GM18907 (cell line): ENCODE data around the gene PARN.
"Not testable (repeated sequence)": the region's sequence is repeated elsewhere in the genome, so short reads cannot be mapped to it uniquely, and the experiment has no call there.

Experiments
- ATAC-seq: cut with Tn5 transposase; IDR thresholded peaks from one replicate; pipeline ENCODE4 v1.9.1; 2021; ENCODE audit warnings: mild to moderate bottlenecking, moderate library complexity; ENCODE audit not compliant: unreplicated experiment

PARN gene

DNA sequence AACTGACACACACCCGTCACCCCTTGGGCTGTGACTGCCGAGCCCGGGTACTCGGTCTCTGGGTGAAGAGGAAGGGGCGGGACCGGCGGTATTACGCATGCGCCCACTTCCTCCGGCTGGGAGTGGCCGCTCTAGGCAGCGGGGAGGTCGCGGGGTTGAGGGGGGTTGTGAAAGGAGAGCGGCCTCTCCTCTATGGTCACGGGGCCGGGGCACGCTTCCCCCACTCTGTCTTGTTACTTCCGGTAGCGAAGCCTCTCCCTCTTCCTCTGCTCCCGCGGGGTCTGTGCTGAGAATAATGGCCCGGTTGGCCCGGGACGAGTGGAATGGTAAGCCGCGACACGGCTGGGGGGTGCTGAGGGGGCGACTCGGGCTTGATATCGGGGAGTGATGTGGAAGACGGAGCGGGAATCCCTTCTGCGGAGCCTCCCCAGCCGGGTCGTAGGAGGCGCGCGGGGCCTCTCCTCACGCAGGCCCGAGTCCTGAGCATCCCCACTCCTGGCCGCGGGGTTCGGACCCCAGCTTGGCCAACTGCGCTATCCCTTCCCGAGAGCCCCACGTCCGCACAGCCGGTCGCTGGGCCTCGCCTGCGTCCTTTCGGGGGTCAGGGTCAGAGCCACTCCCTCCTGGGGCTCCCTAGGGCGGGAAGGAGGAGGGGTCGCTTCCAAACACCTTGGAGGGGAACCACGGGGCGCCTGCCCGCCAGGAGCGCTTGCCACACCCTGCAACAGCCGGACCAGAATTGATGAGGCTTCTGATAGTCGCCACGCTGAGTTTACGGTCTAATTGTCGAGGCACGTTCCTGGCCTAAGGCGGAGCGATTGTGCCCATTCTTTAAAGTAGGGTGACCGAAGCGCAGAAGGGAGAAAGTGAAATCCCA lies 2.9 kb upstream of the PARN start, which contains the start of gene BFAR:
TSS of gene BFAR (plus strand) at position 259 of the 877 bp plus-strand sequence. CDS start 11,396 bp downstream, outside the sequence.
- ATAC-seq = peak; percentile 80

DNA sequence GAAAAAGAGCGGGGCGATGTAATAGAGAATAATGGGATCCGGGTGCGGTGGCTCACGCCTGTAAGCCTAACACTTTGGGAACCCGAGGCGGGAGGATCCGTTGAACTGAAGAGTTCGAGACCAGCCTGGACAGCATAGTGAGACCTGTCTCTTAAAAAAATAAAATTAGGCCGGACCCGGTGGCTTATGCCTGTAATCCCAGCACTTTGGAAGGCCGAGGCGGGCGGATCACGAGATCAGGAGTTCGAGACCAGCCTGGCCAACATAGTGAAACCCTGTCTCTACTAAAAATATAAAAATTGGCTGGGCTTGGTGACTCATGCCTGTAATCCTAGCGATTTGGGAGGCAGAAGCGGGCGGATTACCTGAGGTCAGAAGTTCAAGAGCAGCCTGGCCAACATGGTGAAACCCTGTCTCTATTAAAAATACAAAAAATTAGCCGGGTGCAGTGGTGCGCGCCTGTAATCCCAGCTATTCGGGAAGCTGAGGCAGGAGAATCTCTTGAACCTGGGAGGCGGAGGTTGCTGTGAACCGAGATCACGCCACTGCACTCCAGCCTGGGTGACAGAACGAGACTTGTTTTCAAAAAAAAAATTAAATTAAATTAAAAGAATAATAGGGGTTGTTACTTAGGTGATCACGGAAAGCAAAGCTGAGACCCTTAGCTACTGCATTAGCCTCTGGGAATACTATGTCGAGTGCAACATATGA lies 715 bp upstream of the PARN start:
- ATAC-seq = not testable (repeated sequence)

DNA sequence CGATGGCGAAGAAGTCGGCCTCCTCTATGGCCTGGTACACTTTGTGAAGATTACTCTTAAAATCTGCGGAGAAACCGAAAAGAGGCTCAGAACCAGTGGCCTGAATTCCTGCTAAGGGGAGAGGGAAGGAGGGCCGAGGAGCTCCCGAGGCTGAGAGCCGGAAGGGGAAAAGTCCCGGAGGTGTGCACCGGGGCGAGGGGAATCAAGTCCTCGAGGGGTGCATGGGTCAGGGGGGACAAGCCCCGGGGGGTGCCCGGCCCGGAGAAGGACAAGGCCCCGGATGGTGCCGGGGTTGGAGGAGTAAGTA lies 495 bp downstream of the PARN start:
- ATAC-seq = peak; percentile 16

DNA sequence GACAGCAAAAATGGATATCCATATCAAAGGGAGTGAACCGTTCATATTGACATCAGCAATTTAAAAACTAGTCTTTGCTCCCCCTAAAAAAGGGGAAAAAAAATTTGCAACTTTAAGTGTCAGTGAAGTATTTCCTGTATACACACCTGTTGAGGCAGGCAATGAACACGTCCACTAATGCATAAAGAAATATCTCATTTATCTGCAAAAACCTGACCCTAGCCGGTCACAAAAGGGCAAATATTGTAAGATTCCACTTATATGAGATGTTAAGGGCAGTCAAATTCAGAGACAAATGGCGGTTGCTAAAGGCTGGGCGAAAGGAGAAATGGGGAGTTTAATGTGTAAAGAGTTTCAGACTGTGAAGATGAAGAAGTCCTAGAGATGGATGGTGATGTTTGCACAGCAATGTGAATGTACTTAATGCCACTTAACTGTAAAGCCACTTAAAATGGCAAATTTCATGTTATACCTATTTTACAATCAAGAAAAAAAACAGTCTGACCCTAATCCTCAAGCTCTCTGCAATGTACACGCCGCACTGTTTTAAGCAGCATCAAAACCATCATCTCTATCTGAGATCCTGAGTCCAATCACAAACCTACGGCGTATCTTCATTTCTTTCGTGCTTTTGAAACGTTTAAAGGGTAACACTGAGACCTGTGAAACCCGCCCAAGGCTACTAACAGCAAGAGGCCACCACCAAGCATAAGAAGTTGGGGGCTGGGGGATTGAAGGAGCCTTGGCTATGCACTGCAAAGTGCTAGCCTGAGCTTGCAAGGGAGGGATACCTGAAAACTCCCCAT lies 1.1 kb downstream of the PARN start:
- ATAC-seq = no peak

DNA sequence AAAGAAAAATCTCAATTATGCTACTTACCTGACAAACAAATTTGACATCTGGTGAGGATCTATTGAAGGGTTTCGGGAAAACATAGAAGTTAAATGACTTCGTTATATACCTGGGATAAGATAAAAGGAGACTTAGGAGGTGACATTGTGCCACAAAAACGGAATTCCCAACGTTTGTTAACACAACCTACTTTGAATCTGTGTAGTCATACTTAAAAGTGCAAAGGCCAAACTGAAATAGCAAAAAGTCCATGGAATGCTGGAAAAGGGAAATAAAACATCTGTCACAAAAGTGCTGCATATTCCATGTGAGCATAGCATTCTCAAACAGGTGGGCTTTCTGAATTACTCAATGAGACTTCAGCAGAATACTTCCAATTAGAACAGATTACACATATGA lies 3.0 kb downstream of the PARN start:
- no peak for ATAC-seq

DNA sequence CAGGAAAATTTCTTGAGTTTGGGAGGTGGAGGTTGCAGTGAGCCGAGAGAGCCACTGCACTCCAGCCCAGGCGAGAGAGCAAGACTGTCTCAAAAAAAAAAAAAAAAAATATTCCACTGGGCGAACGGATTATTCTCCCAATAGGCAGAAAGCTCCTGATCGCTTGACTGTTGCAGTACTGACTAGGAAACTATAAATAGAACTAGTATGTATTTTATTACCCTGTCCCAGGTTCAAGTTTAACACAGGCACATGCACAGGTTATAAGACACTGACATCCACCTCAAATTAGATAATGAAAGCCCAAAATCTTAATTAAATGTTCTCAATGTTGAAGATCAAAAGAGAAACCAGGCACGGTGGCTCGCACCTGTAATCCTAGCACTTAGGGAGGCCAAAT lies 11.5 kb downstream of the PARN start:
- no peak for ATAC-seq

DNA sequence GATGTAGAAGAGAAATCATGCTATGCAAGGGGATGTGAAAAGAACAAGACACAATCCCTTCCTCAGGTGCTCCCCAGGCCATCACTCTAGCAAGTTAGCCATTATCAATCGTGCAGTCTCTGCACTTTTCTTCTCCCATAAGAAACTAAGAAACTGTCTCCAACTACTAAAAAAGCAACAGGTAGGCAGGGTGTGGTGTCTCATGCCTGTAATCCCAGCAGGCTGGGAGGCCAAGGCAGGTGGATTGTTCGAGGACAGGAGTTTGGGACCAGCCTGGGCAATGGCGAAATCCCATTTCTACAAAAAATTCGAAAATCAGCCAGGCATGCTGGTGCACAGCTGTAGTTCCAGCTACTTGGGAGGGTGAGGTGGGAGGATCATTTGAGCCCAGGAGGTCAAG lies 13.8 kb downstream of the PARN start:
- no peak for ATAC-seq

DNA sequence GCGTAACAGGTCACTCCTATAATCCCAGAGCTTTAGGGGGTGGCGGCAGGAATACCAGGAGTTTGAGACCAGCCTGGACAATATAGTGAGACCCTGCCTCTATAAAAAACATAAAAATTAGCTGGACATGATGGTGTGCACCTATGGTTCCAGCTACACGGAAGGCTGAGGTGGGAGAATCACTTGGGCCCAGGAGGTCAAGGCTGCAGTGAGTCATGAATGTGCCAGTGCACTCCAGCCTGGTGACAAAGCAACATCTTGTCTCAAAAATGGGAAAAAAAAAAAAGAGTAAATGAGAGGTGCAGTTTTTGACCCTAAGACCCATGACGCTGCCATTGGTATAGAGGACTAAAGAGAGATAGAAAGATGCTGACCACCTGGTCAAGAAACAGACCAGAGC lies 16.1 kb downstream of the PARN start:
- no peak for ATAC-seq

DNA sequence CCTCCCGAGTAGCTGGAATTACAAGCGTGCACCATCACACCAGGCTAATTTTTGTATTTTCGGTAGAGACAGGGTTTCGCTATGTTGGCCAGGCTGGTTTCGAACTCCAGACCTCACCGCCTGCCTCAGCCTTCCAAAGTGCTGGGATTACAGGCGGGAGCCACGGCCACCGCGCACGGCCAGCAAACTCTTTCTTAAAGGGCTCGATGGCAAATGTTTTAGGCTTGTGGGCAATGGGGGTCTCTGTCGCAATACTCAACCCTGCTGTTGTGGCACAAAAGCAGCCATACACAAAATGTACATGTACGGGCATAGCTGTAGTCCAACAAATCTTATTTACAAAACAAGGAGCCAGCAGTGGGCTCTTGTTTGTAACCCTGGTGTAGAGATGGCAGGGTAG lies 18.4 kb downstream of the PARN start:
- no peak for ATAC-seq

DNA sequence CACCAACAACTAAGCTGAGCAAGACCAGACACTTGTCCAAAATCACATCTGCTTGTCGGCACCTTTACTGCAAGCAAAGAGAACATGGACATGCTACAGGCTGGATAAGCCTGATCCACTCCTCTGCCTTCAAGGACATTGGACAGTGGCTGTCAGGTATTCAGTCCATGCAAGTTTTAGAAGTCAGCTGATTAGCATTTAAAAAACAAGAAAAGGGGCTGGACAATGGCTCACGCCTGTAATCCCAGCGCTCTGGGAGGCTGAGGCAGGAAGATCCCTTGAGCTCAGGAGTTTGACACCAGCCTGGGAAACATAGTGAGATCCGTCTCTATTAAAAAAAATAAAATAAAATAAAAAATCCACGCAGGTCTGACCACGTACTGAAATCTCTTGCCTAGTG lies 20.3 kb downstream of the PARN start:
- no peak for ATAC-seq

DNA sequence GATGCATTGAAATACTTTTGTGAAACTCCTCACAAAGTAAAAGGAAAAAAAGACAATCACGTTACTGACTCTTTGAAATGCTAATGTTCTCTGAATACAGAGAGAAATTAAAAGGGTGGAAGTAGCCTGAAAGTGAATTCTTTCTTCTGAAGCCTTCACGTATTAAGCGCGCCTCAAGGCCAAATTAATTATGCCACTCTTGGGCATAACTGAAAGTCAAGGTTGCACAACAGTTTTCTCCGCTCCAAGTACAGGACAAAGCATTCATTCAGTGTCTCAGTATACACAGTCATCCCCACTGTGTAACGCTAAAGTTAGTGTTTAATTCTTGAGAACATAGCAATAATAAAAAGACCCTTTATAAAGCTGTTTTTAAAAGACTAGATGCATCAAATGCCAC lies 21.5 kb downstream of the PARN start:
- ATAC-seq = peak; percentile 14

DNA sequence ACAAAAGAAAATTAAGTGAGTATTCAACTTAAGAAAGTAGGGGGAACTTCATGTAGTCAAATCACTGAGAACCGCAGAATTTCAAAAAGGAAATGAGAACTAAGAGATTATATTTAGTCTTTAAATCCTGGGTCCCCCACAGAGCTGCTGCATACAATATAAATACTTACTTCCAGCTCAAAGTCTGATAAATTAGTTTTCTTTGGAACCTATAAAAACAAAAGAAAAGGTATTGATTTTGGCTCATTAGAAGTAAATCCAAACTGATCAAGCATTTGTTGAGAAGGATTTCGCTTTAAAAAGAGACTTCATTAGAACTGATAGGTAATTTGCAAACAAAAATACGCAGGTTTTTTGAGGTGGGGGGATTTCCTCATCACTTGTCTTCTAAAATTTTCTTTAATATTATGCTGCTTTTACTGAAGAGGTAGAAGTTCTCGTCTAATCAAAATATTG lies 21.9 kb downstream of the PARN start:
- peak; percentile 63 for ATAC-seq

DNA sequence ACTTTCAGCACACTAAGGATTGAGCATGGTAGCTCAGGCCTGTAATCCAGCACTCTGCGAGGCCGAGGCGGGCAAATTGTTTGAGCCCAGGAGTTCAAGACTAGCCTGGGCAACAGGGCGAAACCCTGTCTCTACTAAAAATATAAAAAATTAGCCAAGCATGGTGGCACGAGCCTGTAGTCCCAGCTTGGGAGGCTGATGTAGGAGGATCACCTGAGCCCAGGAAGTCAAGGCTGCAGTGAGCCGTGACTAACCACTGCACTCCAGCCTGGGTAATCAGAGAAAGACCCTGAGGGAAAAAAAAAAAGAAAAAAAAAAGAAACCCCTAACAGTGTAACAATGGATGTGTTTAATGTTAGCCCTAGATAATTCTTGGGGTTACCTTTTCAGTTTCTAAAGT lies 24.0 kb downstream of the PARN start:
- peak; percentile 37 for ATAC-seq

DNA sequence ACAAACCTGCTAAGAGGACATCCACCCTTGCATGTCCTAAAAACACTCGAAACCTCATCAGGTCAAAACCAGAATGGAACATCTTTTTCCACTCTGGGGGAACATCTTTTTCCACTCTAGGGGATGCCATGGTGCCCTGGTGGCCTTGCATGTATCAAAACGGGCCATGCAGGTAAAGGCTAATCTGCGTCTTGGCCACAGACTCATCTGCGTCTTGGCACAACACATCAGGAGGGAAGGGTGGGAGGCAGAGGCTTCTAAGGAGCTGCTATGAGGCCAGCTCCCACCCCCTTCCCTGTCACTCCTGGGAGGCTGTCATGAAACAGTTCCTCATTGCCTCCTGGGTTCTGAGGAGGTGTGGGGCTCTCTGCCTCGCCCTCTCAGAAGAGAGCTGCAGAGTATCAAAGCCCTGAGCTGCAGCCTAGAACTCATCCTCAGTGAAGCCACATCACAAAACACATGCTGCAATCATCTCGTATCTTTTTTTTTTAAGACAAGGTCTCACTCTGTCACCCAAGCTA lies 27.6 kb downstream of the PARN start:
- ATAC-seq = no peak

DNA sequence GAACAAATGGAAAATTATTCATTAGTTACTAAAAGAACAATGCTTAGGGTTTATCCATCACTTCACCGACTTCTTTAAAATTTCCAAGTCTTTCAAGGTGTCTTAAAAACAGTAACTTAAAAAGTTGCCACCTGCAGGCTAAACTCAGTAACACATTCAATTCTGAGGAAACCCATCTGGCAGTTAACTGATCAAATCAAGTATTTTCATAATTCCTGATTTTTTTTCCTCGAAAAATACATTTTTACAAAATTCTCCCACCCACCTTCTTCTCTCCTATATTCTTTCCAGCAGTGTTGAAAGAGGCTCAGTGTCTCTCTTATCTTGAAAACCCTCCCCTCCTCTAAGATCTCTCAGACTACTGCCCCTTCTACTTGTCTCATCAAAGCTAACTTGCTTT lies 29.9 kb downstream of the PARN start:
- no peak for ATAC-seq

DNA sequence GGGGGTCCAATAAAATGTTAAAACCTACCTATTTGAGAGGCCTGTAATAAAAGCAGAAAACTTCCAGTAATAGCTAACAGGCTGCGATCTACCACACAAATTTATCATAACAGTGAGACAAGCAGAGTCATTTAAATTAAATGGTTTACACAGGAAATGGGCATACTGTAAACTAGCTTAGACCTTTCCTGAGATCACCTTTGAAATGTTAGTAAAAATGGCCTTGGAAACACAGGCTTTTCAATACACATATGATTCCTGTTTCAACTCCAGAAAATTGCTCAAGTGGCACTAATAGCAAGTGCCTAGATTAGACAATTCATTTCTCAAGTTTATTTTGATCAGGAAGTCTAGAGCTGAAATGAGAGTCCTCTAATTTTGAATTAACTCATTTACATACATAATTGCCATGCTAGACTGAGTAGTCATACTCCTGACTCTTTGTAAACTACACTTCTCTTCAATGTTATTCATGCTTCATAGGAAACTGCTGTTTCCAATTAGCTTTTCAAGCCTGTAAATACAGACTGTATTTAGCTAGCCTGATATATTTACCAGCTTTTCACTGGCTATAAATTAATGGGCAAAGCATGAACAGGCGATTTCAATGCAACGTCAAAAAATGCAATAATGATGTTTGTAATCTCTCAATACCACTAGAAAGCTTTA lies 43.3 kb downstream of the PARN start:
- ATAC-seq = no peak

DNA sequence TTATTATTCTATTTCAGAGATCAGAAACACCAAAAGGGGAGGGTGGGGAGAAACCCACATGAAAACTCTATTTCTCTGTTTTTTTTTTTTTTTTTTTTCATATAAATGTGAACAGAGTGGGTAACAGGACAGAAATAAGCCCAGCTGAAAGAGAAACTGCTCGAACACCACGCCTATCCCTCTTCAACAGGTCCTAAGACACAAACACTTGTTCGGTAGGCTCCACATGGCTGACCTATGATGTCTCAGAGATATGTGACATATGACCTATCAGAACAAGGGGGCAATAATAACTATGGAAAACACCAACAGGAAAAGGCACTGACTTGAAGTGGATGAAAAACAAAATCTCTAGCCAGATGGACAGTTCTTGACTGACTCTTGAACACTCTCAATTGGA lies 44.8 kb downstream of the PARN start:
- ATAC-seq = no peak

DNA sequence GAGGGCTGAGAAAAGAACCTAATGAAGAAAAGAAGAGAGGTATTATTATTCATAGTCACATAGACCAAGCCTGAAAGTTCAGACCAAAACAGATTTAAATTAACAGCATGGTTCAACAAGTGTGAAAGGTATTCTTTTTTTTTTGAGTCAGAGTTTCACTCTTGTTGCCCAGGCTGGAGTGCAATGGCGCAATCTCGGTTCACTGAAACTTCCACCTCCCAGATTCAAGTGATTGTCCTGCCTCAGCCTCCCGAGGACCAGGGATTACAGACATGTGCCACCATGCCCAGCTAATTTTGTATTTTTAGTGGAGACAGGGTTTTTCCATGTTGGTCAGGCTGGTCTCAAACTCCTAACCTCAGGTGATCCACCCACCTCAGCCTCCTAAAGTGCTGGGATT lies 49.1 kb downstream of the PARN start:
- not testable (repeated sequence) for ATAC-seq

DNA sequence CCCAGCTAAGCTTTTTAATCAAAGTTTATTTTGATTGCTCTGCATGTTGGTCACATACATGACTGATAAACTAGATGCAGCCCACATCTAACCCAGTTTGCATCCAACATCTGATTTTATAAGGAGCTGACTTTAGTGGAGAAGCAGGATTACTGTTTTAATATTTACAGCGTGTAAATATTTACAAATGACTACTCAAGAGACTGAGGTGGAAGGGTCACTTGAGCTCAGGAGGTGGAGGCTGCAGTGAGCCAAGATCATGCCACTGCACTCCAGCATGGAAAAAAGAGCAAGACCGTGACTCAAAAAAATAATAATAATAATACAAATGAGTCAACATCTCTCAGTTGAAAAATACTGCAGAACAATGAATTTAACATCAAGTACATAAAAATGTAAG lies 50.8 kb downstream of the PARN start:
- ATAC-seq = no peak

DNA sequence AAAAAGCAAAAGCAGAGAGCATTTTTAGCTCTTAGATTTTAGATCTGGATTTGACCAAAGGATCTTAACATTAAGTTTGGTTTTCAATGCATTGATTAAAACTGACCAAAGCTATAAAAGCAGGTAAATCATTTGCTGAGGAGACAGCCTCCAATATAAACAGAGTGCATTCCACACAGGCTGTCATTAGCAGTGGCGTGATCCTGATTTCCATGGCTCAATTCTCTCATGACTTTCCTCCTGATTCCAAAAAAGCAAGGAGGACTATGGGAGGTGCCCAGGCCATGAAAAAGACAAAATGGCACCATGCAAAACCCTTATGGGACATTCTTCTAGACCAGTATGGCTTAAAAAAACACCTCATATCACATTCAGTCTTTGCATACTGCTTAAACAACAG lies 53.5 kb downstream of the PARN start:
- ATAC-seq = no peak

DNA sequence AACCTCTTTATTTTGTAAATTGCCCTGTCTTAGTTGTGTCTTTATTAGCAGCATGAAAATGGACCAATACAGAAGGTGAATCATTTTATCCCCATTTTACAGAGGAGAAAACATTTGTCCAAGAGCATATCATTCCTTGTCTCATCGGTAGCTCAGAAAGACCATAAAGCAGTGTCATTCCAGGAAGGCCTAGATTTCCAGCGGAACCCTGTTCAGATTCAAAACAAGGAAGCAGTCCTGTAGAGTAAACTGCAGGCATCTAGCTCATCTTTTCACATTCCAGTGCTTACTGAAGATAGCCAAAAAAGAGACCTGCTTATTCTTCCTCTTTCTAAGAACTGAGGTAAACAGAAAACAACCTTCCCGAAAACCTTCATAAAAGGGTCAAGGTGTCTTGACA lies 54.0 kb downstream of the PARN start:
- no peak for ATAC-seq
